Uterus (tissue), 4 donors: ENCODE results near the gene CCDC81. TPM values are rescaled to one million over a fixed set of nuclear protein-coding genes. Genes with fewer than 3 reads are reported as not detected.

Experiments
- DNase-seq, 2 donors: peaks; one replicate each; pipeline ENCODE4 v3.0.0-alpha.2; 2019 to 2020
- H3K27ac ChIP-seq, 2 donors: fragments of 200-600 bp; sonication (generic); 1 replicate in 1 of 2; 2 replicates in 1 of 2; pipeline ENCODE4 v1.5.1; 2016 to 2018
- H3K27me3 ChIP-seq, 2 donors: fragments of 200-600 bp; sonication (generic); one replicate each; pipeline ENCODE4 v1.5.1; 2018 to 2019; ENCODE audit warnings: control low read depth in 1 of 2
- H3K36me3 ChIP-seq, 2 donors: fragments of 200-600 bp; sonication (generic); one replicate each; pipeline ENCODE4 v1.5.1; 2019; ENCODE audit warnings: control low read depth in 1 of 2
- H3K4me1 ChIP-seq, 2 donors: fragments of 200-600 bp; sonication (generic); one replicate each; pipeline ENCODE4 v1.5.1; 2018 to 2019; ENCODE audit warnings: control low read depth in 1 of 2
- H3K4me3 ChIP-seq, 2 donors: fragments of 200-600 bp; sonication (generic); 1 replicate in 1 of 2; 2 replicates in 1 of 2; pipeline ENCODE4 v1.5.1; 2018 to 2019; ENCODE audit warnings: mild to moderate bottlenecking in 1 of 2
- H3K9me3 ChIP-seq, 2 donors: fragments of 200-600 bp; sonication (generic); one replicate each; pipeline ENCODE4 v1.5.1; 2019; ENCODE audit warnings: control low read depth in 1 of 2
- POLR2A ChIP-seq, 2 donors: fragments of 450-650 bp; IDR thresholded peaks; one replicate each; pipeline ENCODE4 v1.6.1; 2016; ENCODE audit warnings: antibody characterized with exemption in 2 of 2, mild to moderate bottlenecking in 1 of 2, moderate library complexity in 1 of 2
- intact Hi-C: fragments of 100-400 bp; cut with DNase I; formaldehyde crosslinking; loops from one replicate; pipeline ENCODE4 v1.15.1; 2023; ENCODE audit warnings: low total_unique reads
- total RNA-seq, 4 donors: library from RNA; depleted of rRNA in 3 of 4; stranded (reverse); fragments of >200 nt in 3 of 4; gene quantifications; one replicate each; pipeline versions ENCODE4 v1.1.0 to v1.2.4, GENCODE V29; 2014 to 2023
- TF ChIP-seq, protein P1 (sequence below), 4 experiments: fragments of 200-600 bp in 2 of 4; fragments of 450-650 bp in 2 of 4; sonication (generic) in 2 of 4; IDR thresholded peaks; one replicate each; pipeline ENCODE4 v1.5.1; 2016 to 2019; ENCODE audit warnings: antibody characterized with exemption in 4 of 4, mild to moderate bottlenecking in 2 of 4, moderate library complexity in 1 of 4
- donor health status: DM: yes; HTN: yes; CAD: no.

Gene CCDC81
- total RNA-seq = 1 to 10 TPM in 2 of 4 donors, under 1 TPM in 1, not detected in 1; 0.59 to 9.2 (median 3.4) TPM

DNA sequence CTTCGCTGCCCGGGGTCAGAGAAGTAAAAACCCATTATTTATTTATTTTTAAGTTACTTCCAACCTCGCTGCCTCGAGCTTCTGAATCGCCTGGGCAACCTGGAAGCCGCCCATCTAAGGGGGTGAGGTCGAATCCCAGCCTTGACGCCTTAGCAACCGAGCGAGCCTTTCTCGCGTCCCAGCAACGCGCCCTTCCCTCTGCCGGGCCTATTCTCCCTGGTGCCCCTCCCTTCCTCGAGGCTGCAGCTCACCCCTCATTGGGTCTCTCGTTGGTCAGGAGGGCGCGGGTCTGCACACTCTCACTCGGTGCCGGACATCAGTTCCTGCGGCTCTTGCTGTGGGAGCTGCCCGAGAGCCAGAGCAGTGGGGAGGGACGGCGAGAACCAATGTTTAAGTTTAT is at the start of gene CCDC81:
CCDC81 (plus strand) TSS at position 302 of the 400 bp plus-strand sequence. CDS start 277 bp downstream, outside the sequence.
- no peaks in the 10 kb centered on the region for H3K36me3 ChIP-seq
- H3K27me3 ChIP-seq = no peaks in the 10 kb centered on the region
- intact Hi-C loops = no loop called here
- H3K27ac ChIP-seq = no peak within 1 kb of the TSS
- no peaks in the 10 kb centered on the region for H3K4me1 ChIP-seq
- H3K9me3 ChIP-seq = no peaks in the 10 kb centered on the region
- TF ChIP-seq POLR2A (IDR thresholded peaks at IDR 0.05) = no peak
- TF ChIP-seq, protein P1, sequence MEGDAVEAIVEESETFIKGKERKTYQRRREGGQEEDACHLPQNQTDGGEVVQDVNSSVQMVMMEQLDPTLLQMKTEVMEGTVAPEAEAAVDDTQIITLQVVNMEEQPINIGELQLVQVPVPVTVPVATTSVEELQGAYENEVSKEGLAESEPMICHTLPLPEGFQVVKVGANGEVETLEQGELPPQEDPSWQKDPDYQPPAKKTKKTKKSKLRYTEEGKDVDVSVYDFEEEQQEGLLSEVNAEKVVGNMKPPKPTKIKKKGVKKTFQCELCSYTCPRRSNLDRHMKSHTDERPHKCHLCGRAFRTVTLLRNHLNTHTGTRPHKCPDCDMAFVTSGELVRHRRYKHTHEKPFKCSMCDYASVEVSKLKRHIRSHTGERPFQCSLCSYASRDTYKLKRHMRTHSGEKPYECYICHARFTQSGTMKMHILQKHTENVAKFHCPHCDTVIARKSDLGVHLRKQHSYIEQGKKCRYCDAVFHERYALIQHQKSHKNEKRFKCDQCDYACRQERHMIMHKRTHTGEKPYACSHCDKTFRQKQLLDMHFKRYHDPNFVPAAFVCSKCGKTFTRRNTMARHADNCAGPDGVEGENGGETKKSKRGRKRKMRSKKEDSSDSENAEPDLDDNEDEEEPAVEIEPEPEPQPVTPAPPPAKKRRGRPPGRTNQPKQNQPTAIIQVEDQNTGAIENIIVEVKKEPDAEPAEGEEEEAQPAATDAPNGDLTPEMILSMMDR (IDR thresholded peaks at IDR 0.05) = no peak
- no peak for DNase-seq
- no peak within 1 kb of the TSS for H3K4me3 ChIP-seq

DNA sequence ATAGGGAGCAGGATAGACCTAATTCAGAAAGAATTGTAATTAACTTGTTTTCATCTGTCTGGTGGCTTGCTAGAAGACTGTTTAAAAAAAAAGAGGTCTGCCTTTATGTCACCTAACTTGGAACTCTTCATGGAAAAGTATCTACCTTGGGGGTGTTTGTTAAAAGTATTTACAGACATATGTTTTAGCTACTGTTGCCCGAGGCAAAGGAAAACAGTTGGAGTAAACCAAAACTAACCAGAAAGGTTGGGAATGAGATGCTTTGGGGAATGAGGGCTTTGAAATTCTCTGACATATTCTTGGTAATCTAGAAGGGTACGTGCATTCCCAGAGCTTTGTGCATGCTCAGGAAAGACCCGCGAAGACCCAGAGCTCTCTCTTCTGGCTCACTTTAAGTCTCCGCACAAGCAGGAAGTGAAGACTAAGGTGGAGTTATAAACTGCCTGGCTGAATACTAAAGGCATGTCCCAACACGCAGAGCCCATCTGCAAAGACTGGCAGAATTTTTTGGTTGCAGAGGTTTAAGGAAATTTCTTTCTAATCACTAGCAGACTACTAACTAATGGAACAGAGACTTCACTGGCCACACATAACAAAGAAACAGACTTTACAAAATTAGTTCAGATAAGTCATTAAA is 39.4 kb upstream of the CCDC81 start:
- Histone ChIP-seq H3K36me3 (no peaks in the 10 kb centered on the region), H3K9me3 (no peaks in the 10 kb centered on the region), H3K27ac (no peak overlapping the region), H3K4me1 (no peaks in the 10 kb centered on the region), H3K27me3 (no peaks in the 10 kb centered on the region), H3K4me3 (no peak overlapping the region)
- no peak for DNase-seq
- intact Hi-C loops = no loop called here
- TF ChIP-seq POLR2A (IDR thresholded peaks at IDR 0.05) = no peak
- TF ChIP-seq, protein P1 (IDR thresholded peaks at IDR 0.05) = no peak

DNA sequence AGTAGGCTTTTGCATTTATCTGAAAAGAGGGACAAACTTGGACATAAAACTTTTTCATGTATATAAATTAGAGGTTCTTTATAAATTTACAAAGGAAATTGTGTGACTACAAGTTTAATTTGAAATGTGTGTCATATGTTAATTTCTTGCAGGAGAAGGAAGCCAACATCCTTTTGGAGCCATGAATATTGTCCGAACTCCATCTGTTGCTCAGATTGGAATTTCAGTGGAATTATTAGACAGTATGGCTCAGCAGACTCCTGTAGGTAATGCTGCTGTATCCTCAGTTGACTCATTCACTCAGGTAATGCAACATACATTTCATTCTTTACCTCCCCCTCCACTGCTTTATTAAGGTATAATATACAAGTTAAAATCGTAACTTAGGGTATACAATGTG is 37.5 kb upstream of the CCDC81 start:
- H3K36me3 ChIP-seq = no peaks in the 10 kb centered on the region
- DNase-seq = no peak
- no peaks in the 10 kb centered on the region for H3K27me3 ChIP-seq
- H3K27ac ChIP-seq = no peak overlapping the region
- no peaks in the 10 kb centered on the region for H3K9me3 ChIP-seq
- intact Hi-C loops = no loop called here
- H3K4me3 ChIP-seq = no peak overlapping the region
- H3K4me1 ChIP-seq = no peaks in the 10 kb centered on the region
- TF ChIP-seq, protein P1 (IDR thresholded peaks at IDR 0.05) = no peak
- TF ChIP-seq POLR2A (IDR thresholded peaks at IDR 0.05) = no peak

DNA sequence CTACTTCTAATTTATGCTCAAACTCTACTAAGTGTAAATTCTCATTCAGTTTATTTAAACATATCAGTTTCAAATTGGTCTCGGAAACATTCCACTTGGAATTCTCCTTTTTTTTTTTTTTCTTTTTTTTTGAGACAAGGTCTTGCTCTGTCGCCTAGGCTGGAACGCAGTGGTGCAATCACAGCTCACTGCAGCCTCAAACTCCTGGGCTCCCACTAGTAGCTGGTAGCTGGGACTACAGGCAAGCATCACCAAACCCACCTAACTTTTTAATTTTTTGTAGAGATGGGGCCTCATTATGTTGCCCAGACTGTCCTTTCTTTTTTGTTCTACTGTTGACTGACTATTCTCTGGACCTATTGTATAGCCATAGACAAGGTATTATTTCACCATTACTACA is 33.3 kb upstream of the CCDC81 start:
- Histone ChIP-seq H3K4me1 (no peaks in the 10 kb centered on the region), H3K36me3 (no peaks in the 10 kb centered on the region), H3K27me3 (no peaks in the 10 kb centered on the region), H3K9me3 (no peaks in the 10 kb centered on the region), H3K27ac (no peak overlapping the region), H3K4me3 (no peak overlapping the region)
- TF ChIP-seq POLR2A (IDR thresholded peaks at IDR 0.05) = no peak
- TF ChIP-seq, protein P1 (IDR thresholded peaks at IDR 0.05) = no peak
- intact Hi-C loops = no loop called here
- no peak for DNase-seq

DNA sequence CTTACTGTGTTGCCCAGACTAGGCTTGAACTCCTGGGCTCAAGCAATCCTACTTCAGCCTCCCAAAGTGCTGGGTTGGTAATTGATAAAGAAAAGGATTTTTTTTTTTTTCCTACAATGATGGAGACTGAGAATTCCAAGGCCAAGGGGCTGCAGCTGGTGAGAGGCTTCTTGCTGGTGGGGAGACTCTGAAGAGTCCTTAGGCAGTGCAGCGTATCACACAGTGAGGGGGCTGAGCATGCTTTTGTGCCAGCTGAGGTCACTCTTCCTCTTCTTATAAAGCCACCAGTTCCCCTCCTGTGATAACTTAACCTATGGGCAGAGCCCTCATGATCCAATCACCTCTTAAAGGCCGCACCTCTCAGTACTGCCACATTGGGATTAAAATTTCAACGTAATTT is 28.2 kb upstream of the CCDC81 start:
- no peak overlapping the region for H3K4me3 ChIP-seq

More for the DNA sequence above, 28.2 kb upstream of the CCDC81 start:
- no peaks in the 10 kb centered on the region for H3K27me3 ChIP-seq
- intact Hi-C loops = no loop called here
- H3K36me3 ChIP-seq = no peaks in the 10 kb centered on the region
- TF ChIP-seq, protein P1 (IDR thresholded peaks at IDR 0.05) = no peak
- TF ChIP-seq POLR2A (IDR thresholded peaks at IDR 0.05) = no peak
- no peak overlapping the region for H3K27ac ChIP-seq
- H3K4me1 ChIP-seq = no peaks in the 10 kb centered on the region
- DNase-seq = no peak
- no peaks in the 10 kb centered on the region for H3K9me3 ChIP-seq
